Activated T-helper 1 cell treated with anti-CD3 and anti-CD28 coated beads, Interleukin-2, amount 50 U/mL, for 16 hours (primary cell): ENCODE data around the gene C11orf97.
"Not testable (repeated sequence)": the region's sequence is repeated elsewhere in the genome, so short reads cannot be mapped to it uniquely, and the experiment has no call there.

Experiments
- DNase-seq, 2 donors: peaks; one replicate each; pipeline ENCODE4 v3.0.0-alpha.2; 2020; ENCODE audit warnings: low read depth in 1 of 2, low spot score in 1 of 2

The C11orf97 gene

DNA sequence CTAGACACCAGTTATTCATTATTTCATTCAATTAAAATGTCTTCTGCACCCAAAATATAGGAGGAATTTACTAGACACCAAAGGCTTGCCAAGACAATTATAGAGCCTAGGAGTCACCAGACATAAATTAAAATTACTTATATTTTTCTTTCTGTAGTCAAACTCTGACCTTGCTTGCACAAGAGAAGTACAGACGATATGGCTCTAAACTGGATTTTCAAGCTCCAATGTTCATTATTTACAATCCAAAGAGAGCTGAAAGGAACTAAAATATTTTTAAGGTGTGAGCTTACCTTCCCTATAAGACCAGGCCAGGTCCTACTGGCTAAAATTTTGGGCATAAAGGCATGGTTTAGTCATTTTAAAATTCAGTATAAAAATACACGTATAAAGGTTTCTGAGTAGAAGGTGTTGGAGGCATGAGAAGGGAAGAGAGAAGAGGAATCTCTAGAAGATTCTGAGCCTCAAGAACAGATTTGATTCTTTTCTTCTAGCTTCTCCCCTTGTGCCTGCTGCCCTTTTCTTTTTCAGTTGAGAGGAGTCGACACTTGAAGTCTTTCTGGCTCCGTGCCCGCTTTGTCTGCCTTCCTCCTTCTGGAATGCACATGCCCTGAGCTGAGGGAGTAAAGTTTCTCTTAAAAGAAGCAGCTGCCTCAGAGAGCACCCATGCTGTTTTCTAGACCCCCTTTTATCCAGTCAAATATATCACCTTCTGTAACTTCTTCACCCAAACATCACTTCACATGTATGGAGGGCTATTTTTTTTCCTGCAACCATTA is 13.5 kb downstream of the C11orf97 start:
- DNase-seq, result no peak

DNA sequence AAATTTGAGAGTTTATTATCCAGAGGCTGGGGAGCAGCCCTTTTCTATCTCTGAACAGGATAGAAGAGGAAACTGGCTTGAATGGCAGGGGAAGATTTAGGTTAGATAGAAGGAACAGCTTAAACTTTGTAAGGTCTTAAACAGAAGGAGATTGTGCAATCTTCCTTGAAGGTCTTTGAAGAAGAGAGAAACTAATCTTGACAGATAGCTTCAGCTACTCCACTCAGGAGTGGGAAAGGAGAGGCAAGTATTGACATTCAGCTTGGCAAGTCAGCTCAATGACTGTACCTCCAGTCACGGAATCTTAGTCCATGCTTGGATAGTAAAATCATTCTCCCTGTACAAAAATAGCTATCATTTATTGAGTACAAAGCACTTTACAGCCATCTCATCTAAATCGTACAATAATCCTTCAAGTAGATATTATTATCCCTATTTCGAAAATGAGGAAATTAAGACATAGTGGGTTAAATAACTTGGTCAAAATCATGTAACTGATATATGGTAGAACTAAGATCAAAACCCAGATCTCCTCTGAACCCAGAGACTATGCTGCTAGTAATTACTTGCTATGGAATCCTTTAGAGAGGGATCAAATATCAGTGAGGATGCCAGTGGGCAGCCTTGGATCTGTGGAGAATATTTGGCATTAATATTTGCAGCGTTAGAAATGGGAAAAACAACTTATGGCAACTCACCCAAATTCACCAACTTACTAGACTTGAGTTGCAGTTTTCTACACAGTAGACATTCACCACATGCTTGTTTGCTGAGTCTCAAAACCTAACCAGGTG is 14.6 kb downstream of the C11orf97 start:
- no peak for DNase-seq

GRCh38 chr11:94528551-94528950 is 16.3 kb downstream of the C11orf97 start:
- no peak for DNase-seq

DNA sequence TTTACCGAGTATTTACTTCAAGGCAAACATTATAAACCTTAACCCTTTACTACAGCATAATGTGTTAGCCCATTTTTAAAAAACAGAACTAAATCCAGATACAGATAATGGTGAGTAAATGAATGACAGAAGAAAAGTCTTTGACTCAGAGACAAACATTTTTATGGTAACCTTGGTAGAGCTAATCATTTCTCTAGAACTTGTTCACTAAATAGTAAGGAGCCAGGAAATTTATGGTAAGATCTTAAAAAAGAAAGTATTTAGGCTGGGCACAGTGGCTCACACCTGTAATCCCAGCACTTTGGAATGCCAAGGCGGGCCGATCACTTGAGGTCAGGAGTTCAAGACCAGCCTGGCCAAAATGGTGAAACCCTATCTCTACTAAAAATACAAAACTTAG is 19.9 kb downstream of the C11orf97 start:
- no peak for DNase-seq

DNA sequence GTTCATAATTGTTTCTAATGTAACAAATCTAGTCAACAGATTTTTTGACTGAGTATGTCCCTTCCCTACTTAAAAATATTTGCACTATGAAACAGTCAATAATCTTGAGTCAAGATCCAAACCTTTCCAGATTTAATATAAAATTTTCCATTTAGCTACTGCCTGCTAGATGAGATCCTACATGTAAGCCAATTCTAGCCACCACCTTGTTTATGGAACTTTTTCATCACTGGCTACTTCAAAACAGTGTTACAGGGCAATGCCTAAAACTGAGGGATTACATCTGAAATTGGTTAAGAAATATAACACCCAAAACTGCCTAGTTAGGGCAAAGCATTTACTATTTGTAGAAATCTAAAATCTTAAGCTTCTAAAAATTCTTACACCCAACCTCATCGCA is 20.9 kb downstream of the C11orf97 start:
- no peak for DNase-seq

- no peak for DNase-seq
Measured at GRCh38 chr11:94533696-94534630, 21.7 kb downstream of the C11orf97 start.

DNA sequence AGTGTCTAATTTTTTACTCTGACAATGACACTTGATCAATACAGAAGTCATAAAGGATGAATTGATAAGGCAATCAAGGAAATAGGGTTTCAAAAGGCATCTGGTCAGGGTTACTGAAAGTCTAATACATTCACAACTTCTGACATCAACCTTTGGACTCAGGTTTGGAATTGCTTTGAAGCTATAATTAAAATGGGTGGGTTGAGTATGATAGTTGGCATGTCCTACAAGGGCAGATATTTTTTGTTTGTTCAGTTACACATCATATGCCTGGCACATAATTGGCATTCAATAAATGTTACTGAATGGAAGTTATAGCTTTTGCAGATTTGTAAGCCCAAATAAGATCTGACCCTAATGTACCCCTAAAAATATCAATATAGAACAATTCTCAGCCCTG is 24.1 kb downstream of the C11orf97 start:
- no peak for DNase-seq

DNA sequence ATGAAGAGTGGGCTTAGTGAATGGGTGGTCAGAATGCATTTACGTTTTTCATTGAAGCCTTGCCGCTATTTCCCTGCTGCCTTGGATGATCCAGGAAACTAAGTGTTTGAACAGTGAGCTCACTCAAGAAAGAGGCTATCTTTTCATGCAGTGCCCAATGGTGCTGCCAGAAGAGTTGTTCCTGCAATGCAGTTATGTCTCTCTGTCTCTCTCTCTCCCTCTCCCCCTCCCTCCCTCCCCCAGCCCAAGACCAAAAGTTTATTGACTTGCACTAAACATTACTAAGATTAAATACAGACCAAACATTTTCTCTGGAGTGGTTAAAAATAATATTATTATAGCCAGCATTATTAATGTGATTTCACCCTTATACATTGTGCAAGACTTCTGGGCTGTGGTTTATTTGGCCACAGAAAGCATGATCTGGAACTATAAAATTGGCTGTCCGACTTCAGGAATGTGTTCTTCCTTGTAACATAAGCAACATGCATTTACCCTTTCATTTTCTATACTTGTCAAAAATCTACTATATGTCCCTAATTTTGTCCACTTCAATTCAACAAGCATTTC is 24.9 kb downstream of the C11orf97 start:
- no peak for DNase-seq

GRCh38 chr11:94539420-94539819 is 27.2 kb downstream of the C11orf97 start:
- no peak for DNase-seq

DNA sequence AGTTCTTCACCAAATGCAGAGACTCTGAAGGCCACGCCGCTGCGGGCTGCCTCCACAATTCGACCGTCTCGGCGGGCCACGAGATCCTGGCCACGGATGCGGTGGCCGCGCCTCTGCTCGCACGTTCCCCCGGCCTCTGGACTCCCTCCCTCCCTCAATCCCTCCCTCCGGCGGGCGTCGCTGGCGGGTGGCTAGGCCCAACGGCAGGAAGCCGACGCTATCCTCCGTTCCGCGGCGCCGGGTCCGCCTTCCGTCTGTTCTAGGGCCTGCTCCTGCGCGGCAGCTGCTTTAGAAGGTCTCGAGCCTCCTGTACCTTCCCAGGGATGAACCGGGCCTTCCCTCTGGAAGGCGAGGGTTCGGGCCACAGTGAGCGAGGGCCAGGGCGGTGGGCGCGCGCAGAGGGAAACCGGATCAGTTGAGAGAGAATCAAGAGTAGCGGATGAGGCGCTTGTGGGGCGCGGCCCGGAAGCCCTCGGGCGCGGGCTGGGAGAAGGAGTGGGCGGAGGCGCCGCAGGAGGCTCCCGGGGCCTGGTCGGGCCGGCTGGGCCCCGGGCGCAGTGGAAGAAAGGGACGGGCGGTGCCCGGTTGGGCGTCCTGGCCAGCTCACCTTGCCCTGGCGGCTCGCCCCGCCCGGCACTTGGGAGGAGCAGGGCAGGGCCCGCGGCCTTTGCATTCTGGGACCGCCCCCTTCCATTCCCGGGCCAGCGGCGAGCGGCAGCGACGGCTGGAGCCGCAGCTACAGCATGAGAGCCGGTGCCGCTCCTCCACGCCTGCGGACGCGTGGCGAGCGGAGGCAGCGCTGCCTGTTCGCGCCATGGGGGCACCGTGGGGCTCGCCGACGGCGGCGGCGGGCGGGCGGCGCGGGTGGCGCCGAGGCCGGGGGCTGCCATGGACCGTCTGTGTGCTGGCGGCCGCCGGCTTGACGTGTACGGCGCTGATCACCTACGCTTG is 31.7 kb downstream of the C11orf97 start, which contains the start of gene FUT4:
TSS of gene FUT4 (plus strand) at position 227 of the 951 bp plus-strand sequence. CDS start at position 440, 213 bp downstream.
- DNase-seq, result peak; percentile 46 to 58

- peak in 1 of 2 donors; percentile 1 for DNase-seq
Measured at GRCh38 chr11:94544646-94545263, 32.5 kb downstream of the C11orf97 start.

DNA sequence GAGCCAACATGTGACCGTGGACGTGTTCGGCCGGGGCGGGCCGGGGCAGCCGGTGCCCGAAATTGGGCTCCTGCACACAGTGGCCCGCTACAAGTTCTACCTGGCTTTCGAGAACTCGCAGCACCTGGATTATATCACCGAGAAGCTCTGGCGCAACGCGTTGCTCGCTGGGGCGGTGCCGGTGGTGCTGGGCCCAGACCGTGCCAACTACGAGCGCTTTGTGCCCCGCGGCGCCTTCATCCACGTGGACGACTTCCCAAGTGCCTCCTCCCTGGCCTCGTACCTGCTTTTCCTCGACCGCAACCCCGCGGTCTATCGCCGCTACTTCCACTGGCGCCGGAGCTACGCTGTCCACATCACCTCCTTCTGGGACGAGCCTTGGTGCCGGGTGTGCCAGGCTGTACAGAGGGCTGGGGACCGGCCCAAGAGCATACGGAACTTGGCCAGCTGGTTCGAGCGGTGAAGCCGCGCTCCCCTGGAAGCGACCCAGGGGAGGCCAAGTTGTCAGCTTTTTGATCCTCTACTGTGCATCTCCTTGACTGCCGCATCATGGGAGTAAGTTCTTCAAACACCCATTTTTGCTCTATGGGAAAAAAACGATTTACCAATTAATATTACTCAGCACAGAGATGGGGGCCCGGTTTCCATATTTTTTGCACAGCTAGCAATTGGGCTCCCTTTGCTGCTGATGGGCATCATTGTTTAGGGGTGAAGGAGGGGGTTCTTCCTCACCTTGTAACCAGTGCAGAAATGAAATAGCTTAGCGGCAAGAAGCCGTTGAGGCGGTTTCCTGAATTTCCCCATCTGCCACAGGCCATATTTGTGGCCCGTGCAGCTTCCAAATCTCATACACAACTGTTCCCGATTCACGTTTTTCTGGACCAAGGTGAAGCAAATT is 33.3 kb downstream of the C11orf97 start:
- no peak for DNase-seq

DNA sequence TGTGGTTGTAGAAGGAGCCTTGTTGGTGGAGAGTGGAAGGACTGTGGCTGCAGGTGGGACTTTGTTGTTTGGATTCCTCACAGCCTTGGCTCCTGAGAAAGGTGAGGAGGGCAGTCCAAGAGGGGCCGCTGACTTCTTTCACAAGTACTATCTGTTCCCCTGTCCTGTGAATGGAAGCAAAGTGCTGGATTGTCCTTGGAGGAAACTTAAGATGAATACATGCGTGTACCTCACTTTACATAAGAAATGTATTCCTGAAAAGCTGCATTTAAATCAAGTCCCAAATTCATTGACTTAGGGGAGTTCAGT is 33.9 kb downstream of the C11orf97 start:
- DNase-seq, result no peak

DNA sequence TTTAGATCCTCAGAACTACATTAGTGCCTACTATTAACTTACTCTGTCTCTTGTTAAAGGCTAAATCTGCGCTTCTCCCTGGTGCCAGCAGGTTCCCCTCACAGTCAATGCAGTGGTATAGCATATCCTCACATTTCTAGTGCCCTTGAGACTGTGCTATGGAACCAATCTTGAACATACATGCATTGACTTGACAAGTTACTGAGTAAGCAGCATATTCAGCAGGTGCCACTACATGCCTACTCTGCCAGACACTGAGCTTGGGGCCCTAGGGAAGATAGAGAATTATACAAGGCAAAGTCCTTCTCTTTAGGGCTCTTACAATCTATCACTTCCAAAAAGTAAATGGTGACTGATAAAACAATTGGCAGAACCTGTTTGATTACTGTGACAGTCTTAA is 34.6 kb downstream of the C11orf97 start:
- no peak for DNase-seq

- no peak for DNase-seq
Measured at GRCh38 chr11:94549146-94549545, 36.9 kb downstream of the C11orf97 start.

GRCh38 chr11:94550513-94550912 is 38.3 kb downstream of the C11orf97 start:
- no peak for DNase-seq

GRCh38 chr11:94553938-94554337 is 41.7 kb downstream of the C11orf97 start:
- no peak for DNase-seq

DNA sequence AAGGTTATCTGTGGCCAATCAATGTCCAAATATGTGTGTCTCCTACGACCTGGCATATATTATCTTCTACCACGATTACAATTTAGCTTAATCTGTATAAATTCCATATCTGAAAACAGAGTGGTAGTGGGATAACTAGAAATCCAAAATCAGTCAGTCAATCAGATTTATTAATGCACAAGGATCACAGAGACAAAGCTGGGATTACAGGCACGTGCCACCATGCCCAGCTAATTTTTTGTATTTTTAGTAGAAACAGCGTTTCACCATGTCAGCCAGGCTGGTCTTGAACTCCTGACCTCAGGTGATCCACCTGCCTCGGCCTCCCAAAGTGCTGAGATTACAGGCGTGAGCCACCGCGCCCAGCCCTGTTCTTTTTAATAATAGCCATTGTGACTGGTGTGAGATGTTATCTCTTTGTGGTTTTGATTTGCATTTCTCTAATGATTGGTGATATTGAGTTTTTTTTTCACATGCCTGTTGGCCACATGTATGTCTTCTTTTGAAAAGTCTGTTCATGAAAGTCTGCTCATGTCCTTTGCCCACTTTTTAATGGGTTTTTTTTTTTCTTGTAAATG is 43.6 kb downstream of the C11orf97 start:
- DNase-seq, result not testable (repeated sequence)
